IMR-90 (cell line): ENCODE data around the gene GRB2. TPM values are rescaled to one million over a fixed set of nuclear protein-coding genes. Genes with fewer than 3 reads are reported as not detected.

ENCODE experiments used
- ATAC-seq: fragments of 200-7000 bp; cut with Tn5 transposase; 2 replicates; pipeline ENCODE4 v1.9.1; 2020; ENCODE audit warnings: low read depth, mild to moderate bottlenecking, moderate library complexity
- BruUV-seq: library from RNA; stranded (reverse); fragments of 400-500 nt; replicated peaks from 2 replicates; lab custom pipeline; 2021; lab: Mats Ljungman, UMichigan
- CTCF ChIA-PET: fragments of 300-600 bp; formaldehyde crosslinking; extraction: SDS; loops from one replicate; lab custom pipeline; 2021; ENCODE audit warnings: antibody characterized with exemption; lab: Yijun Ruan, JAX
- POLR2A ChIA-PET: fragments of 300-600 bp; sonication (Branson Sonifier 250); formaldehyde crosslinking; loops from one replicate; lab custom pipeline; 2022; ENCODE audit warnings: antibody characterized with exemption; ENCODE audit not compliant: unreplicated experiment; lab: Charles Lee
- DNase-seq: peaks from one replicate; pipeline ENCODE4 v3.0.0; 2013
- H2AFZ ChIP-seq: replicated peaks from 2 replicates; pipeline ENCODE3; 2013; ENCODE audit warnings: low read length, mild to moderate bottlenecking; ENCODE audit not compliant: poor library complexity
- H2AK5ac ChIP-seq: 2 replicates; pipeline ENCODE4 v1.6.1; 2013; ENCODE audit warnings: low read depth, low read length, inconsistent platforms
- H2AK9ac ChIP-seq: replicated peaks from 2 replicates; pipeline ENCODE3; 2013; ENCODE audit warnings: mild to moderate bottlenecking, low read depth, low read length, moderate library complexity; ENCODE audit not compliant: poor library complexity
- H2BK120ac ChIP-seq: 2 replicates; pipeline ENCODE4 v1.6.1; 2013; ENCODE audit warnings: low read depth, low read length, inconsistent platforms
- H2BK15ac ChIP-seq: 3 replicates; pipeline ENCODE4 v1.6.1; 2013; ENCODE audit warnings: low read depth, low read length, inconsistent platforms
- H2BK20ac ChIP-seq: 2 replicates; pipeline ENCODE4 v1.6.1; 2013; ENCODE audit warnings: low read depth, mild to moderate bottlenecking, inconsistent platforms, low read length, moderate library complexity
- H2BK5ac ChIP-seq: 2 replicates; pipeline ENCODE4 v1.6.1; 2013; ENCODE audit warnings: mild to moderate bottlenecking, low read depth, low read length, inconsistent platforms; ENCODE audit not compliant: poor library complexity, severe bottlenecking
- H3K14ac ChIP-seq: replicated peaks from 2 replicates; pipeline ENCODE4 v1.6.1; 2013; ENCODE audit warnings: low read depth, low read length, inconsistent platforms
- H3K18ac ChIP-seq: 2 replicates; pipeline ENCODE4 v1.6.1; 2013; ENCODE audit warnings: low read depth, low read length, control low read depth
- H3K23ac ChIP-seq: 2 replicates; pipeline ENCODE4 v1.6.1; 2013; ENCODE audit warnings: low read depth, low read length, inconsistent platforms
- H3K27ac ChIP-seq: 2 replicates; pipeline ENCODE4 v1.5.1; 2013; ENCODE audit warnings: mild to moderate bottlenecking, control low read depth, low read length; ENCODE audit not compliant: insufficient read depth
- H3K27me3 ChIP-seq: 2 replicates; pipeline ENCODE4 v1.6.1; 2013; ENCODE audit warnings: low read length; ENCODE audit not compliant: control insufficient read depth, insufficient read depth
- H3K36me3 ChIP-seq: 2 replicates; pipeline ENCODE4 v1.6.1; 2013; ENCODE audit warnings: low read length, mixed read lengths; ENCODE audit not compliant: control insufficient read depth, insufficient read depth
- H3K4ac ChIP-seq: 2 replicates; pipeline ENCODE4 v1.6.1; 2013; ENCODE audit warnings: low read depth, low read length, inconsistent platforms
- H3K4me1 ChIP-seq: 2 replicates; pipeline ENCODE4 v1.6.1; 2013; ENCODE audit warnings: low read length, mixed read lengths; ENCODE audit not compliant: control insufficient read depth, insufficient read depth
- H3K4me2 ChIP-seq: 2 replicates; pipeline ENCODE4 v1.6.1; 2013; ENCODE audit warnings: low read depth, mild to moderate bottlenecking, control low read depth, low read length, moderate library complexity
- H3K4me3 ChIP-seq: 2 replicates; pipeline ENCODE4 v1.5.1; 2013; ENCODE audit warnings: low read depth, mild to moderate bottlenecking, control low read depth, low read length, moderate library complexity; ENCODE audit not compliant: insufficient read depth
- H3K56ac ChIP-seq: 2 replicates; pipeline ENCODE4 v1.6.1; 2013; ENCODE audit warnings: low read length, inconsistent platforms; ENCODE audit not compliant: insufficient read depth; ENCODE audit errors: extremely low read depth
- H3K79me1 ChIP-seq, 2 experiments: 2 replicates each; pipeline ENCODE4 v1.6.1; 2013; ENCODE audit warnings: low read length in 2 of 2, inconsistent platforms in 1 of 2, low read depth in 1 of 2
- H3K9ac ChIP-seq: 2 replicates; pipeline ENCODE4 v1.6.1; 2013; ENCODE audit warnings: low read depth, low read length, control low read depth
- H3K9me1 ChIP-seq: 2 replicates; pipeline ENCODE4 v1.6.1; 2013; ENCODE audit warnings: low read length, inconsistent platforms; ENCODE audit not compliant: insufficient read depth
- H3K9me3 ChIP-seq: 2 replicates; pipeline ENCODE4 v1.6.1; 2013; ENCODE audit warnings: low read length; ENCODE audit not compliant: control insufficient read depth, insufficient read depth
- H4K20me1 ChIP-seq: 2 replicates; pipeline ENCODE4 v1.6.1; 2013; ENCODE audit warnings: low read length, inconsistent platforms; ENCODE audit not compliant: insufficient read depth
- H4K5ac ChIP-seq: 2 replicates; pipeline ENCODE4 v1.6.1; 2013; ENCODE audit warnings: mild to moderate bottlenecking, low read depth, low read length, control low read depth
- H4K8ac ChIP-seq, 2 experiments: 2 replicates each; pipeline ENCODE4 v1.6.1; 2013; ENCODE audit warnings: low read depth in 2 of 2, low read length in 2 of 2, control low read depth in 1 of 2, inconsistent platforms in 1 of 2
- H4K91ac ChIP-seq: 2 replicates; pipeline ENCODE4 v1.6.1; 2013; ENCODE audit warnings: low read depth, low read length, inconsistent platforms; ENCODE audit not compliant: insufficient read depth
- BHLHE40 ChIP-seq: fragments of 150-350 bp; IDR thresholded peaks from 2 replicates; pipeline ENCODE4 v1.6.1; 2016; ENCODE audit warnings: mild to moderate bottlenecking, low read depth, low read length
- CEBPB ChIP-seq: IDR thresholded peaks from 2 replicates; pipeline ENCODE4 v1.6.1; 2012; ENCODE audit warnings: low read depth, low read length, improper control_type of control experiment
- CHD1 ChIP-seq: IDR thresholded peaks from 2 replicates; pipeline ENCODE4 v1.6.1; 2012; ENCODE audit warnings: low read depth, low read length, improper control_type of control experiment
- CTCF ChIP-seq: conservative IDR thresholded peaks from 2 replicates; pipeline ENCODE4 v1.5.1; 2012; ENCODE audit warnings: mild to moderate bottlenecking, low read depth, low read length, improper control_type of control experiment
- FOS ChIP-seq: fragments of 150-350 bp; IDR thresholded peaks from 2 replicates; pipeline ENCODE4 v1.6.1; 2016; ENCODE audit warnings: low read depth, low read length
- MAFK ChIP-seq: IDR thresholded peaks from 2 replicates; pipeline ENCODE4 v1.6.1; 2012; ENCODE audit warnings: low read depth, low read length, improper control_type of control experiment
- MAZ ChIP-seq: IDR thresholded peaks from 2 replicates; pipeline ENCODE4 v1.6.1; 2012; ENCODE audit warnings: low read depth, mild to moderate bottlenecking, low read length, improper control_type of control experiment, moderate library complexity, borderline replicate concordance
- MXI1 ChIP-seq: IDR thresholded peaks from 2 replicates; pipeline ENCODE4 v1.6.1; 2012; ENCODE audit warnings: low read depth, mild to moderate bottlenecking, low read length, moderate library complexity, borderline replicate concordance
- NFE2L2 ChIP-seq: fragments of 150-350 bp; IDR thresholded peaks from 2 replicates; pipeline ENCODE4 v1.6.1; 2016; ENCODE audit warnings: low read depth, mild to moderate bottlenecking, low read length
- POLR2A ChIP-seq: IDR thresholded peaks from 2 replicates; pipeline ENCODE4 v1.6.1; 2012; ENCODE audit warnings: mild to moderate bottlenecking, low read depth, low read length
- RAD21 ChIP-seq: IDR thresholded peaks from 2 replicates; pipeline ENCODE4 v1.6.1; 2012; ENCODE audit warnings: low read length, improper control_type of control experiment
- RCOR1 ChIP-seq: IDR thresholded peaks from 2 replicates; pipeline ENCODE4 v1.6.1; 2012; ENCODE audit warnings: mild to moderate bottlenecking, low read length, improper control_type of control experiment; ENCODE audit not compliant: insufficient replicate concordance
- RFX5 ChIP-seq: IDR thresholded peaks from 2 replicates; pipeline ENCODE4 v1.8.0; 2012; ENCODE audit warnings: low read depth, mild to moderate bottlenecking, low read length, moderate library complexity
- SMC3 ChIP-seq: fragments of 150-350 bp; IDR thresholded peaks from 2 replicates; pipeline ENCODE4 v1.6.1; 2016; ENCODE audit warnings: low read depth, mild to moderate bottlenecking, antibody characterized with exemption, low read length, moderate library complexity
- WGBS, 2 experiments: methylation state at CpG; one replicate each; pipeline versions ENCODE4 v1.1.5 to v1.1.7; 2013; ENCODE audit warnings: missing lambda C conversion rate in 2 of 2; ENCODE audit not compliant: insufficient read length in 1 of 2; ENCODE audit errors: extremely low coverage in 2 of 2; 5-methylcytosine and 5-hydroxymethylcytosine counted together
- dilution Hi-C: fragments of 300-500 bp; cut with HindIII; formaldehyde crosslinking; loops from one replicate; pipeline ENCODE4 v1.14.3; 2018; ENCODE audit warnings: low sequenced_read_pairs; ENCODE audit not compliant: unreplicated experiment
- in situ Hi-C: fragments of 300-500 bp; cut with MboI; formaldehyde crosslinking; loops from 3 replicates; pipeline ENCODE4 v1.14.3; 2019; ENCODE audit warnings: low sequenced_read_pairs, inconsistent platforms, mixed read lengths
- intact Hi-C: fragments of 100-400 bp; cut with micrococcal nuclease; formaldehyde crosslinking; loops from 2 replicates; pipeline ENCODE4 v1.10.0; 2022
- polyA plus RNA-seq, 3 experiments: library from polyadenylated mRNA; depleted of rRNA; stranded (reverse); fragments of >200 nt; gene quantifications; 2 replicates each; pipeline ENCODE4 v1.2.3, GENCODE V29; 2012; ENCODE audit warnings: low replicate concordance in 1 of 3
- total RNA-seq: library from RNA; depleted of rRNA; stranded (reverse); fragments of >200 nt; gene quantifications from 2 replicates; pipeline ENCODE4 v1.2.3, GENCODE V29; 2012
- TF ChIP-seq, protein P1 (sequence below): fragments of 150-350 bp; IDR thresholded peaks from 2 replicates; pipeline ENCODE4 v1.6.1; 2016; ENCODE audit warnings: low read depth, mild to moderate bottlenecking, low read length, moderate library complexity, borderline replicate concordance
- TF ChIP-seq, protein P2 (sequence below): fragments of 150-350 bp; IDR thresholded peaks from 2 replicates; pipeline ENCODE4 v1.6.1; 2017; ENCODE audit warnings: mild to moderate bottlenecking, antibody characterized with exemption, low read length, low read depth

The GRB2 gene
- total and polyA plus RNA-seq, 2 of the 4 experiments (the other 2 are of a cell fraction), result 49.3 to 62.1 TPM

DNA sequence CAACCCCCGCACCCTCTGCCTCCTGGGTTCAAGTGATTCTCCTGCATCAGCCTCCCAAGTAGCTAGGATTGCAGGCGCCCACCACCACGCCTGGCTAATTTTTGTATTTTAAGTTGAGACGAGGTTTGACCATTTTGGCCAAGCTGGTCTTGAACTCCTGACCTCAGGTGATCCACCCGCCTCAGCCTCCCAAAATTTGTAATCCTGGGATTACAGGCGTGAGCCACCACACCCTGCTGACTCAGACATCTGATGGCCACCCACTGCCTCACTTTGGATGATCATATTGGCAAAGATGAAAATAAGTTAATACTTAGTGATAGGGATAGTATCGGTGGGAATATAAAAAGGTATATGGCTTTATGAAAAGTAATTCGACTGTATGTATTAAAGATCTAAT is 55.9 kb downstream of the GRB2 start:
- TF ChIP-seq FOS (no peak), MXI1 (no peak), RCOR1 (no peak), CTCF (no peak), MAFK (no peak), MAZ (no peak), RAD21 (no peak), SMC3 (no peak), POLR2A (no peak), BHLHE40 (no peak), CHD1 (no peak), NFE2L2 (no peak), RFX5 (no peak), CEBPB (no peak)
- TF ChIP-seq, protein P1, sequence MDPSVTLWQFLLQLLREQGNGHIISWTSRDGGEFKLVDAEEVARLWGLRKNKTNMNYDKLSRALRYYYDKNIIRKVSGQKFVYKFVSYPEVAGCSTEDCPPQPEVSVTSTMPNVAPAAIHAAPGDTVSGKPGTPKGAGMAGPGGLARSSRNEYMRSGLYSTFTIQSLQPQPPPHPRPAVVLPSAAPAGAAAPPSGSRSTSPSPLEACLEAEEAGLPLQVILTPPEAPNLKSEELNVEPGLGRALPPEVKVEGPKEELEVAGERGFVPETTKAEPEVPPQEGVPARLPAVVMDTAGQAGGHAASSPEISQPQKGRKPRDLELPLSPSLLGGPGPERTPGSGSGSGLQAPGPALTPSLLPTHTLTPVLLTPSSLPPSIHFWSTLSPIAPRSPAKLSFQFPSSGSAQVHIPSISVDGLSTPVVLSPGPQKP, result no peak
- TF ChIP-seq, protein P2, sequence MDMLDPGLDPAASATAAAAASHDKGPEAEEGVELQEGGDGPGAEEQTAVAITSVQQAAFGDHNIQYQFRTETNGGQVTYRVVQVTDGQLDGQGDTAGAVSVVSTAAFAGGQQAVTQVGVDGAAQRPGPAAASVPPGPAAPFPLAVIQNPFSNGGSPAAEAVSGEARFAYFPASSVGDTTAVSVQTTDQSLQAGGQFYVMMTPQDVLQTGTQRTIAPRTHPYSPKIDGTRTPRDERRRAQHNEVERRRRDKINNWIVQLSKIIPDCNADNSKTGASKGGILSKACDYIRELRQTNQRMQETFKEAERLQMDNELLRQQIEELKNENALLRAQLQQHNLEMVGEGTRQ, result no peak
- peaks cover 21% of the 10 kb centered on the region for H3K9me1 ChIP-seq
- ChIA-PET POLR2A (no interaction called here), CTCF (no interaction called here)
- no peak overlapping the region for H2BK5ac ChIP-seq
- H2AFZ ChIP-seq, result no peak overlapping the region
- in situ Hi-C loops (no loop called here), intact Hi-C loops (no loop called here), dilution Hi-C loops (no loop called here)
- H3K27ac ChIP-seq, result no peak overlapping the region
- H3K4ac ChIP-seq, result no peak overlapping the region
- DNase-seq (no peak), ATAC-seq (no peak)
- no peak overlapping the region for H2BK20ac ChIP-seq
- no peak overlapping the region for H2BK15ac ChIP-seq
- H4K5ac ChIP-seq, result no peak overlapping the region
- no TSS peak for BruUV-seq
- H2AK5ac ChIP-seq, result no peak overlapping the region
- WGBS, 2 experiments, result 100% methylated on average over 1 of the region's 8 CpGs
- H4K20me1 ChIP-seq, result peaks cover 75% of the 10 kb centered on the region
- no peak overlapping the region for H4K8ac ChIP-seq
- H2BK120ac ChIP-seq, result no peak overlapping the region
- no peaks in the 10 kb centered on the region for H3K27me3 ChIP-seq
- no peak overlapping the region for H3K9ac ChIP-seq
- H3K23ac ChIP-seq, result no peak overlapping the region
- peaks cover 56 to 83% of the 10 kb centered on the region in 2 experiments for H3K79me1 ChIP-seq
- peaks cover 2% of the 10 kb centered on the region; the same call in 1 of the 2 replicates for H3K9me3 ChIP-seq
- H3K4me2 ChIP-seq, result no peak overlapping the region
- H3K36me3 ChIP-seq, result no peaks in the 10 kb centered on the region
- H3K56ac ChIP-seq, result no peak overlapping the region
- no peak overlapping the region for H3K18ac ChIP-seq
- H3K14ac ChIP-seq, result no peak overlapping the region
- peaks cover 5% of the 10 kb centered on the region for H3K4me1 ChIP-seq
- H2AK9ac ChIP-seq, result no peak overlapping the region
- no peak overlapping the region for H4K91ac ChIP-seq
- no peak overlapping the region for H3K4me3 ChIP-seq
